ENCODE data around the gene GFRA1.

Gene GFRA1

DNA sequence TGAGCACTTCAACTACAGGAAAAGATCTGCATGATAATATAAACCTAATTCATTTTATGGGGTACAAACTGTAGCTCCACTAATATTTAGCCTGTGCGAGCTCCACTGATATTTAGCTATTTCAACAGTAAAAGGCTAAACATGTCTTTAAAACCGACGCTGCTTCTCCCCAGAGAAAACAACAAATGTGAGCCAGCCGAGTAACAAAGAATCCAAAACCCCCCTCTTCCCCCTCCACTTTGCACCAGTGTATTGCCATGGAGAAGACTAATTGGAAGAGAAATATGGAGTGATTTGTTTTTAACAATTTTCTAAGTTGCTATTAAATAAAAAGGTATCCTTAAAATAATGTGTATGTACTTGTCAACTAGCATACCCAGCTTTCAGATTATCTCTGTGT lies 136.7 kb downstream of the GFRA1 start:
- Histone ChIP-seq H3K27ac (ENCODE audit: insufficient read depth, low read depth, low read length, poor library complexity, severe bottlenecking) (no peak overlapping the region), H3K4me3 (ENCODE audit: insufficient read depth, low read depth, low read length) (no peak overlapping the region), H3K9me3 (ENCODE audit: control insufficient read depth, low read length) (no peaks in the 10 kb centered on the region), H3K27me3 (ENCODE audit: control insufficient read depth, insufficient read depth, low read length, poor library complexity, severe bottlenecking) (no peaks in the 10 kb centered on the region), H3K4me1 (ENCODE audit: control insufficient read depth, insufficient read depth, low read length) (no peaks in the 10 kb centered on the region), H3K36me3 (ENCODE audit: control insufficient read depth, insufficient read depth, low read length) (no peaks in the 10 kb centered on the region)
- WGBS, 2 experiments = 91 to 96% methylated on average over 3 to 4 of the region's 4 CpGs

DNA sequence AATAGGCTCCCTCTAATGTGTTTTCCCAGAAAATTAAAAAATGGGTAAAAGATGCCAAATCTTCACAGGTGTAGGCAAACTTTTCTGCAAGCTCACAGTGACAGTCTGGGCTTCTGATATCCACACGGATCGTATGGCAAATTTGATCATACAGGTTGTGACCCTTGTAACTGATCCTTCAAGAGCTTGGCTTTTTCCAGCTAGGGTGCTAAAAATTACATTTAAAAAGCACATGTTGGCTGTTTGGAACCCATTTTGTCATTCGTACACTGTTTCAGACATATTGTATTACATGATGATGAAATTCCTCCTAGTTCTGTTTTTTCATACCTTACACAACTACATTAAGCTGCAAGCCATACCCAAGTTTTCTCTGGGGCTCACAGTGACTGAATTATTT lies 138.7 kb downstream of the GFRA1 start:
- no peak overlapping the region for H3K4me3 ChIP-seq (ENCODE audit: insufficient read depth, low read depth, low read length)
- no peaks in the 10 kb centered on the region for H3K27me3 ChIP-seq (ENCODE audit: control insufficient read depth, insufficient read depth, low read length, poor library complexity, severe bottlenecking)
- H3K36me3 ChIP-seq (ENCODE audit: control insufficient read depth, insufficient read depth, low read length) = no peaks in the 10 kb centered on the region
- H3K4me1 ChIP-seq (ENCODE audit: control insufficient read depth, insufficient read depth, low read length) = no peaks in the 10 kb centered on the region
- 89 to 91% methylated on average over 3 of the region's 3 CpGs for WGBS, 2 experiments
- H3K9me3 ChIP-seq (ENCODE audit: control insufficient read depth, low read length) = no peaks in the 10 kb centered on the region
- no peak overlapping the region for H3K27ac ChIP-seq (ENCODE audit: insufficient read depth, low read depth, low read length, poor library complexity, severe bottlenecking)

DNA sequence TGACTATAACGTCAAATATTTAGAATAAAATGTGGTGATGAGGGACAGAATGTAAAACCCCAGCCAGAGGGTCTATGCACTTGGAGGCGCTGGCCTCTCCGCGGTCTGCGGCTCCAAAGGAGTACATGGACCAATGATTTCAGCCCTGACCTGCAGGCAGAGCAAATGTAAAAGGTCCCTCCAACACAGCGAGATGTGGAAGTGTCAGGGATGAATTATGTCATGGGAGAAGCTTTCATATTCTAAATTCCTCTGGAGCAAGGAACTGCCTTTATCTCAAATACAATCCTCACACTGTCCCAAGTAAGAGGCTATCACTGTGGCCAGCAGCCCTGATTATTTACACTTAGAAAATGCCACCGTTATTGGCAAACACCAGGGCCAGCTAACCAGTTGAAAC lies 139.4 kb downstream of the GFRA1 start:
- no peak overlapping the region for H3K27ac ChIP-seq (ENCODE audit: insufficient read depth, low read depth, low read length, poor library complexity, severe bottlenecking)
- H3K27me3 ChIP-seq (ENCODE audit: control insufficient read depth, insufficient read depth, low read length, poor library complexity, severe bottlenecking) = no peaks in the 10 kb centered on the region
- H3K4me3 ChIP-seq (ENCODE audit: insufficient read depth, low read depth, low read length) = no peak overlapping the region
- WGBS, 2 experiments = 93 to 94% methylated on average over 7 of the region's 7 CpGs
- no peaks in the 10 kb centered on the region for H3K36me3 ChIP-seq (ENCODE audit: control insufficient read depth, insufficient read depth, low read length)
- no peaks in the 10 kb centered on the region for H3K9me3 ChIP-seq (ENCODE audit: control insufficient read depth, low read length)
- no peaks in the 10 kb centered on the region for H3K4me1 ChIP-seq (ENCODE audit: control insufficient read depth, insufficient read depth, low read length)

GRCh38 chr10:116132780-116133399 lies 140.1 kb downstream of the GFRA1 start:
- Histone ChIP-seq H3K4me1 (ENCODE audit: control insufficient read depth, insufficient read depth, low read length) (no peaks in the 10 kb centered on the region), H3K27ac (ENCODE audit: insufficient read depth, low read depth, low read length, poor library complexity, severe bottlenecking) (no peak overlapping the region), H3K36me3 (ENCODE audit: control insufficient read depth, insufficient read depth, low read length) (no peaks in the 10 kb centered on the region), H3K4me3 (ENCODE audit: insufficient read depth, low read depth, low read length) (no peak overlapping the region), H3K27me3 (ENCODE audit: control insufficient read depth, insufficient read depth, low read length, poor library complexity, severe bottlenecking) (no peaks in the 10 kb centered on the region), H3K9me3 (ENCODE audit: control insufficient read depth, low read length) (no peaks in the 10 kb centered on the region)
- WGBS, 2 experiments = 90 to 91% methylated on average over 13 of the region's 13 CpGs

DNA sequence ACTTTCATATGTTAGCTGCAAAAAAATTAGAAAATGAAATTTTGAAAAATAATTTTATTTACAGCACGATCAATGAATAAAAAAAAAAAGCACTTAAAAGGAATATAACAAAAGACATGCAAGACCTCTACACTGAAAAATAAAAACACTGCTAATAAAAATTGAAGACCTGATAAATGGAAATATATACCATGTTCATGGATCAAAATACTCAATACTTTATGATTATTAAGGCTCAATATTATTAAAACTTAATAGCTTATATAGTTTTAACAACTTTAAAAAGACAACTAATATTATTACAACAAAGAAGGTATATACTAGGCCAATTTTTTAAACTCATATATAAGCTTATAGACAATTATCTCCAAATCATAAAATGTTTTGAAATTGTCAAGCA lies 143.0 kb downstream of the GFRA1 start:
- Histone ChIP-seq H3K4me3 (ENCODE audit: insufficient read depth, low read depth, low read length) (no peak overlapping the region), H3K27ac (ENCODE audit: insufficient read depth, low read depth, low read length, poor library complexity, severe bottlenecking) (no peak overlapping the region), H3K27me3 (ENCODE audit: control insufficient read depth, insufficient read depth, low read length, poor library complexity, severe bottlenecking) (no peaks in the 10 kb centered on the region), H3K36me3 (ENCODE audit: control insufficient read depth, insufficient read depth, low read length) (no peaks in the 10 kb centered on the region), H3K4me1 (ENCODE audit: control insufficient read depth, insufficient read depth, low read length) (no peaks in the 10 kb centered on the region), H3K9me3 (ENCODE audit: control insufficient read depth, low read length) (no peaks in the 10 kb centered on the region)
- WGBS, 2 experiments = no CpG with 5 or more reads among the region's 1 CpG

DNA sequence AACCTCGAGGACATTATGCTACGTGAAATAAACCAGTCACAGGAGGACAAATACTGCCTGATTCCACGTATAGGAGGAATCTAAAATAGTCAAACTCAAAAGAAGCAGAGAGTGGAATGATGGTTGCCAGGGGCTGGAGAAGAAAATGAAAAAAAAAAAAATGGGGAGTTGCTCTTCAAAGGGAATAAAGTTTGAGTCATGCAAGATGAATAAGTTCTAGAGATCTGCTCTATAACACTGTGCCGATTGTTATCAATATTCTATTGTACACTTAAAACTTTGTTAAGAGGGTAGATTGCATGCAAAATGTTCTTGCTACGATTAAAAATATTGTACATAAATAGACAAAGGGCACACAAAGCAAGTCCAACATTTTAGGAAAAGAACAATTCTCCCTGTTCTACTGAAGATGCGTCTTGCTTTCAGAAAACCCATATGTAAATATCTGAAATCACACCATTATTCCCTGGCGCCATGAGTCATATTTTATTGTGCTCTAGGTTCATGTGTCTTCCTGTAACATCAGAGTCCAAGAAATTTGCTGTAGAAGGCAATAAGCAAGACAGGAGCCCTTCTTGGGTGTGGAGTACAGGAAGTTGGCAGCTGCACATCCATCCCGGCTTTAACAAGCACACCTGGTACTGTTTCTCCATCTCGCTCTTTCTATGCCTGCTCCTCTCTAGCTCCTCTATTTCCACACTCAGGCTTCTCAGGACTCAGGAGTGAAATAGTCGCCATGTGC lies 145.9 kb downstream of the GFRA1 start:
- Histone ChIP-seq H3K27me3 (ENCODE audit: control insufficient read depth, insufficient read depth, low read length, poor library complexity, severe bottlenecking) (no peaks in the 10 kb centered on the region), H3K4me1 (ENCODE audit: control insufficient read depth, insufficient read depth, low read length) (no peaks in the 10 kb centered on the region), H3K27ac (ENCODE audit: insufficient read depth, low read depth, low read length, poor library complexity, severe bottlenecking) (no peak overlapping the region), H3K9me3 (ENCODE audit: control insufficient read depth, low read length) (no peaks in the 10 kb centered on the region), H3K36me3 (ENCODE audit: control insufficient read depth, insufficient read depth, low read length) (no peaks in the 10 kb centered on the region), H3K4me3 (ENCODE audit: insufficient read depth, low read depth, low read length) (no peak overlapping the region)
- 93 to 96% methylated on average over 8 to 10 of the region's 10 CpGs for WGBS, 2 experiments

- no peaks in the 10 kb centered on the region for H3K4me1 ChIP-seq (ENCODE audit: control insufficient read depth, insufficient read depth, low read length)
- no peaks in the 10 kb centered on the region for H3K36me3 ChIP-seq (ENCODE audit: control insufficient read depth, insufficient read depth, low read length)
- no peaks in the 10 kb centered on the region for H3K9me3 ChIP-seq (ENCODE audit: control insufficient read depth, low read length)
- no peak overlapping the region for H3K4me3 ChIP-seq (ENCODE audit: insufficient read depth, low read depth, low read length)
- WGBS, 2 experiments = 91 to 95% methylated on average over 3 of the region's 3 CpGs
- no peak overlapping the region for H3K27ac ChIP-seq (ENCODE audit: insufficient read depth, low read depth, low read length, poor library complexity, severe bottlenecking)
- no peaks in the 10 kb centered on the region for H3K27me3 ChIP-seq (ENCODE audit: control insufficient read depth, insufficient read depth, low read length, poor library complexity, severe bottlenecking)
Measured at GRCh38 chr10:116126239-116126638, 146.8 kb downstream of the GFRA1 start.

- H3K27me3 ChIP-seq (ENCODE audit: control insufficient read depth, insufficient read depth, low read length, poor library complexity, severe bottlenecking) = no peaks in the 10 kb centered on the region
- no peaks in the 10 kb centered on the region for H3K9me3 ChIP-seq (ENCODE audit: control insufficient read depth, low read length)
- no peak overlapping the region for H3K4me3 ChIP-seq (ENCODE audit: insufficient read depth, low read depth, low read length)
- no peaks in the 10 kb centered on the region for H3K36me3 ChIP-seq (ENCODE audit: control insufficient read depth, insufficient read depth, low read length)
- WGBS, 2 experiments = 90% methylated on average over 19 of the region's 19 CpGs
- H3K4me1 ChIP-seq (ENCODE audit: control insufficient read depth, insufficient read depth, low read length) = no peaks in the 10 kb centered on the region
- no peak overlapping the region for H3K27ac ChIP-seq (ENCODE audit: insufficient read depth, low read depth, low read length, poor library complexity, severe bottlenecking)
Measured at GRCh38 chr10:116125180-116125579, 147.8 kb downstream of the GFRA1 start.

DNA sequence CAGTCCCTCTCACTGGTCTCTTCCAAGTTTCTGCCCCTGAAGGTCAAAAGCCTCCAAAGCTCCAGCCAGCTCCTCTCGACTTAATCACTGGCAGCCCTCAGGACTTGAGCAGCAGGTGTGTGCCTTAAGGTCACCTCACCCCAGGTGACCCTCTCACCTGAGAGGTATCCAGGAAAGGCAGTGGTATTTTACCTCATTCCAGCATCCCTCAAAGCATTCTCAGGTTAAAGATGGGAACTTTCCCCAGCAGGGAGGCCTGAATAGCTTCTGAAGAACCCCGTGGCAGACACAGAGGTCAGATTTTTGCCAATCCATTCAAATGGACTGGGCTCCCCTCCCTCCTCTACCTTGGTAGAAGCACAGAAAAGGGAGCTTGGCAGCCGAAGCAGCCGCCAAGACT lies 148.2 kb downstream of the GFRA1 start:
- H3K9me3 ChIP-seq (ENCODE audit: control insufficient read depth, low read length) = no peaks in the 10 kb centered on the region
- H3K27ac ChIP-seq (ENCODE audit: insufficient read depth, low read depth, low read length, poor library complexity, severe bottlenecking) = no peak overlapping the region
- no peaks in the 10 kb centered on the region for H3K4me1 ChIP-seq (ENCODE audit: control insufficient read depth, insufficient read depth, low read length)
- H3K27me3 ChIP-seq (ENCODE audit: control insufficient read depth, insufficient read depth, low read length, poor library complexity, severe bottlenecking) = no peaks in the 10 kb centered on the region
- 60 to 61% methylated on average over 4 of the region's 4 CpGs for WGBS, 2 experiments
- no peak overlapping the region for H3K4me3 ChIP-seq (ENCODE audit: insufficient read depth, low read depth, low read length)
- no peaks in the 10 kb centered on the region for H3K36me3 ChIP-seq (ENCODE audit: control insufficient read depth, insufficient read depth, low read length)

DNA sequence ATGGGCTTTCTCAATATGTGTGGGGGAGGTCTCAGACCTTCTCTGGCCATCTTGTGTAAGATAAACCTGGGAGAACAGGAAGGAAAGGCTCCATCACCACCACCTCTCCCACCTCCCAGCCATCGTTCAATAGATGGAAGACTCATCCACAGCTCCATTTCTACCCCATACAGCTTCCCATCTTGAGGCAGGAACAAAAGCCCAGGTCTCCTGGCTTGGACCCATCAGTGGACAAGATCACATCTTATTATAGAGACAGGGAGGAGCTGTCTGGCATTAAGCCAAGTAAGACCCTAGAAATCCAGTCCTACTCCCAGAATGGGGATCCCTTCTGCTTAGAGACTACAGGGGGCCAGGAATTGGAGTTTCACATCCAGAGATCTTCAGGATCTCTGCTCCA lies 150.3 kb downstream of the GFRA1 start:
- no peak overlapping the region for H3K27ac ChIP-seq (ENCODE audit: insufficient read depth, low read depth, low read length, poor library complexity, severe bottlenecking)
- no peak overlapping the region for H3K4me3 ChIP-seq (ENCODE audit: insufficient read depth, low read depth, low read length)
- WGBS, 2 experiments = 88 to 92% methylated on average over 1 of the region's 1 CpG
- H3K4me1 ChIP-seq (ENCODE audit: control insufficient read depth, insufficient read depth, low read length) = no peaks in the 10 kb centered on the region
- H3K27me3 ChIP-seq (ENCODE audit: control insufficient read depth, insufficient read depth, low read length, poor library complexity, severe bottlenecking) = no peaks in the 10 kb centered on the region
- H3K9me3 ChIP-seq (ENCODE audit: control insufficient read depth, low read length) = no peaks in the 10 kb centered on the region
- H3K36me3 ChIP-seq (ENCODE audit: control insufficient read depth, insufficient read depth, low read length) = no peaks in the 10 kb centered on the region
